Left lung (tissue), 10 donors: ENCODE measurements around the gene CNST. TPM values are rescaled to one million over a fixed set of nuclear protein-coding genes. Genes with fewer than 3 reads are reported as not detected.

ENCODE experiments used
- ATAC-seq: fragments of 200-7000 bp; cut with Tn5 transposase; one replicate; pipeline ENCODE4 v1.9.1; 2020; ENCODE audit warnings: moderate library complexity
- DNase-seq, 4 donors: peaks; one replicate each; pipeline ENCODE4 v3.0.0-alpha.2; 2013 to 2020
- H3K27ac ChIP-seq, 2 donors: fragments of 200-600 bp; sonication (generic) in 1 of 2; one replicate each; pipeline versions ENCODE4 v1.5.0 to v1.8.0; 2020 to 2021
- H3K27me3 ChIP-seq, 2 donors: fragments of 200-600 bp; sonication (generic) in 1 of 2; one replicate each; pipeline versions ENCODE4 v1.5.0 to v1.8.0; 2020 to 2021
- H3K36me3 ChIP-seq, 2 donors: fragments of 200-600 bp; sonication (generic) in 1 of 2; one replicate each; pipeline versions ENCODE4 v1.5.0 to v1.8.0; 2020 to 2021
- H3K4me1 ChIP-seq, 2 donors: fragments of 200-600 bp; one replicate each; pipeline ENCODE4 v1.8.0; 2021
- H3K4me3 ChIP-seq, 2 donors: fragments of 200-600 bp; sonication (generic) in 1 of 2; one replicate each; pipeline versions ENCODE4 v1.5.0 to v1.8.0; 2020 to 2021; ENCODE audit warnings: mild to moderate bottlenecking in 1 of 2
- H3K9me3 ChIP-seq, 2 donors: fragments of 200-600 bp; sonication (generic) in 1 of 2; one replicate each; pipeline versions ENCODE4 v1.5.0 to v1.8.0; 2020 to 2021
- CTCF ChIP-seq, 2 donors: fragments of 200-600 bp; sonication (generic) in 1 of 2; IDR thresholded peaks; one replicate each; pipeline versions ENCODE4 v1.5.0 to v1.8.0; 2021; ENCODE audit warnings: antibody characterized with exemption in 2 of 2
- intact Hi-C, 2 donors: fragments of 100-400 bp; cut with DNase I; formaldehyde crosslinking; loops; one replicate each; pipeline versions ENCODE4 v1.11.2 to v1.14.2; 2022
- polyA plus RNA-seq, 6 donors: library from polyadenylated mRNA; unstranded; fragments of 120-200 nt; gene quantifications; one replicate each; pipeline ENCODE4 v1.2.1, GENCODE V29; 2013; ENCODE audit not compliant: insufficient read length in 6 of 6
- total RNA-seq, 2 donors: library from RNA; stranded (reverse); fragmentation: NEBNext Ultra II Directional; extraction: Animal tissue kit (Norgen Biotek cat#: 25700); gene quantifications; one replicate each; pipeline ENCODE4 v1.2.1, GENCODE V29; 2021
- donor health status: DM: no; HTN: yes; CAD: no.
- donor health status: DM: no; HTN: no; CAD: no.

CNST gene
- total and polyA plus RNA-seq, 8 donors, result 18.0 to 24.0 (median 19.6) TPM

GRCh38 chr1:246647113-246647512, 80.9 kb downstream of the CNST start:
- ATAC-seq (peak; percentile 57), DNase-seq (peak in 1 of 4 donors; percentile 44)
- no peak overlapping the region for H3K4me3 ChIP-seq
- peaks cover 0 to 53% of the 10 kb centered on the region in 2 donors for H3K36me3 ChIP-seq
- no peak overlapping the region for H3K27ac ChIP-seq
- intact Hi-C loops, result no loop called here
- peaks cover 0 to 7% of the 10 kb centered on the region in 2 donors for H3K4me1 ChIP-seq
- no peaks in the 10 kb centered on the region for H3K9me3 ChIP-seq
- TF ChIP-seq CTCF (IDR thresholded peaks at IDR 0.05), result no peak
- no peaks in the 10 kb centered on the region for H3K27me3 ChIP-seq

DNA sequence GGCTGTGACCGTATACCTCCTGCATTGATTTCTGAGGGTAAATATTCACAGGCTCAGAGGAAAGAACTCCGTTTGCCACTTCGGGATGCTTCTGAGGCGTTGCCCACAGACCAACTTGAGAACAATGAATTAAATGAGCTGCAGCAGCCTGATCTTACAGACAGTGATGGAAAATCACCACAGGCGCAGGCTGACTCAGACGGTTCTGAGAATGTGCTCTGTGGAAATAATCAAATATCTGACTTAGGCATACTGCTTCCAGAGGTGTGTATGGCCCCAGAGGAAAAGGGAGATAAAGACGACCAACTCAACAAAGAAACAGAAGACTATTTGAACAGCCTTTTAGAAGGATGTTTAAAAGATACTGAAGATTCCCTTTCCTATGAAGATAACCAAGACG, 81.3 kb downstream of the CNST start:
- no peak for TF ChIP-seq CTCF (IDR thresholded peaks at IDR 0.05)
- Histone ChIP-seq H3K36me3 (peaks cover 0 to 53% of the 10 kb centered on the region in 2 donors), H3K4me1 (peaks cover 0 to 7% of the 10 kb centered on the region in 2 donors), H3K4me3 (no peak overlapping the region), H3K27ac (no peak overlapping the region), H3K27me3 (no peaks in the 10 kb centered on the region), H3K9me3 (no peaks in the 10 kb centered on the region)
- ATAC-seq, result no peak
- DNase-seq, result no peak
- intact Hi-C loops, result no loop called here

DNA sequence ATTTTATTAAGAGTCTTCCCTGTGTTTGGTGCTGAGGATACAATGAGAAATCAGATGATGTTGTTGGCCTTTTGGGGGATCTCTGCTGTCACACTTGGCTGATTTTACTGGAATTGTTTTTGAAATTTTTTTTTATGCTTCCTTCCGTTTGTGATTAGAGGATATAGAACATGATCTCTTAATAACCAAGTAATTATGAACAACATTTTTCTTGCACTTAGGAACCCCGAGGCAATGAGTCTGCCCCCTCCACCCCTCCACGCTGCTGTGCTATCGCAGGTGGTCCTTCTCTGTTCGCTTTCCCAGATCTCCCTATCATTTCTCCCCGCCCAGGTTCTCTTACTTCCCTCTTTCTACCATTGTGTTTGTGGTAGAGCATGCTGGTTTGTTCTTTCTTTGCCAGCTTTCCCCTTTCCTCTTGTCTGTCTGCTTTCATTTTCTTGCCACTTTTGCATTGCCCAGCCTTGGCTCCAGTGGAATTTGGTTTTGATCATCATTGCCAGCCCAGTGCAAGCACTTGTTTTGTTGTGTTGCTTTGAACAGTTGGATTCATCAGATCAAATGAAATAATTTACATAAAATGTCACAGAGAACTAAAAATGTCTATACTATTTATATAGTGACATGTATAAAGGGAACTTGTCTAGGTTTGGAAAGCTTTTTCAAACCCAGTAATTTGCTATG, 84.9 kb downstream of the CNST start:
- peaks cover 0 to 7% of the 10 kb centered on the region in 2 donors for H3K4me1 ChIP-seq
- DNase-seq, result no peak
- H3K27me3 ChIP-seq, result no peaks in the 10 kb centered on the region
- H3K36me3 ChIP-seq, result peaks cover 0 to 42% of the 10 kb centered on the region in 2 donors
- H3K9me3 ChIP-seq, result no peaks in the 10 kb centered on the region
- no peak overlapping the region for H3K4me3 ChIP-seq
- TF ChIP-seq CTCF (IDR thresholded peaks at IDR 0.05), result no peak
- ATAC-seq, result no peak
- H3K27ac ChIP-seq, result no peak overlapping the region
- intact Hi-C loops, result no loop called here

GRCh38 chr1:246658567-246658966, 92.3 kb downstream of the CNST start:
- no peak for TF ChIP-seq CTCF (IDR thresholded peaks at IDR 0.05)

DNA sequence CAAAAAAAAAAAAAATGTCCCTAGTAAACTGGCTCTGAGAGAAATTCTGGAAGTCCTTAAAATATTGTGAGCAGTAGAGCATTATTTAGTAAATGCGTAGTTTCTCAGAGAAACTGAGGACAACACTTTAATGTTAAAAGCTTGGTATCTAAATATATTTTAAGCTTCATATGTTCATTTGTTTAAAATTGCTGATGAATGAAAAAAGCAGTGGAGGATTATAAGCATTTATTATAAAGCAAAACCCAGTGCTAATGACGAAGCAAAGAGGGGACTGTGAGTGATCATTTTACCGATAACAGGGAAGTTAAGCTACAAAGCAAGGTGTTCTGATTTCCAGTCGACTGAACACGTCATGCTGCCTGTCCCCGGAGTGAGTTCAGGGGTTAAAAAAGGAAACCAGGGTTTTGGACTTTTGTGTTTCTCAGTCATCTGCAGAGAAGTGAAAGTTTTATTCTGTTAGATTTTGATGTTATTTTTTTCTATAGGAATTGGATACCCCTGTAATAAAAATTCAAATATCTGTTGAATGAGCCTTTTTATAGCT, 93.4 kb downstream of the CNST start:
- Histone ChIP-seq H3K27me3 (no peaks in the 10 kb centered on the region), H3K4me3 (no peak overlapping the region), H3K9me3 (no peaks in the 10 kb centered on the region), H3K27ac (no peak overlapping the region), H3K4me1 (no peaks in the 10 kb centered on the region), H3K36me3 (peaks cover 0 to 24% of the 10 kb centered on the region in 2 donors)
- ATAC-seq, result no peak
- no peak for TF ChIP-seq CTCF (IDR thresholded peaks at IDR 0.05)
- intact Hi-C loops, result no loop called here
- DNase-seq, result no peak

More at GRCh38 chr1:246658567-246658966, 92.3 kb downstream of the CNST start:
- no peak overlapping the region for H3K4me3 ChIP-seq
- H3K4me1 ChIP-seq, result no peaks in the 10 kb centered on the region
- no peak for DNase-seq
- H3K9me3 ChIP-seq, result no peaks in the 10 kb centered on the region
- H3K36me3 ChIP-seq, result peaks cover 0 to 32% of the 10 kb centered on the region in 2 donors
- H3K27me3 ChIP-seq, result no peaks in the 10 kb centered on the region
- H3K27ac ChIP-seq, result no peak overlapping the region
- ATAC-seq, result no peak
- intact Hi-C loops, result no loop called here
